Stimulated activated CD8-positive, alpha-beta memory T cell treated with anti-CD3 and anti-CD28 coated beads, Interleukin-4, amount 100 ng/mL, for 48 hours (primary cell): ENCODE results near the gene SHCBP1L.

Experiments
- DNase-seq: peaks from one replicate; pipeline ENCODE4 v3.0.0-alpha.2; 2020

The SHCBP1L gene

GRCh38 chr1:182888736-182889531 lies 64.0 kb downstream of the SHCBP1L start:
- no peak for DNase-seq

GRCh38 chr1:182886985-182887384 lies 66.0 kb downstream of the SHCBP1L start:
- DNase-seq, result no peak

GRCh38 chr1:182885591-182885990 lies 67.4 kb downstream of the SHCBP1L start:
- no peak for DNase-seq

- DNase-seq, result no peak
Observed at GRCh38 chr1:182884872-182885271, 68.1 kb downstream of the SHCBP1L start.

- DNase-seq, result peak; percentile 44
Observed at GRCh38 chr1:182877842-182878241, 75.1 kb downstream of the SHCBP1L start.

- no peak for DNase-seq
Observed at GRCh38 chr1:182877331-182877730, 75.6 kb downstream of the SHCBP1L start.

- DNase-seq, result no peak
Observed at GRCh38 chr1:182875889-182876288, 77.1 kb downstream of the SHCBP1L start.

GRCh38 chr1:182872881-182873280 lies 80.1 kb downstream of the SHCBP1L start:
- DNase-seq, result no peak

GRCh38 chr1:182869241-182869666 lies 83.7 kb downstream of the SHCBP1L start:
- DNase-seq, result peak; percentile 40

- no peak for DNase-seq
Observed at GRCh38 chr1:182867861-182868260, 85.1 kb downstream of the SHCBP1L start.

GRCh38 chr1:182863940-182864339 lies 89.0 kb downstream of the SHCBP1L start:
- DNase-seq, result no peak

GRCh38 chr1:182862827-182863226 lies 90.1 kb downstream of the SHCBP1L start:
- DNase-seq, result no peak

- no peak for DNase-seq
Observed at GRCh38 chr1:182861994-182862393, 91.0 kb downstream of the SHCBP1L start.

GRCh38 chr1:182860658-182861057 lies 92.3 kb downstream of the SHCBP1L start:
- no peak for DNase-seq

GRCh38 chr1:182857212-182857611 lies 95.8 kb downstream of the SHCBP1L start:
- no peak for DNase-seq

- no peak for DNase-seq
Observed at GRCh38 chr1:182855911-182856310, 97.1 kb downstream of the SHCBP1L start.

- DNase-seq, result no peak
Observed at GRCh38 chr1:182851825-182852224, 101.1 kb downstream of the SHCBP1L start.

- DNase-seq, result no peak
Observed at GRCh38 chr1:182850319-182850718, 102.6 kb downstream of the SHCBP1L start.
